Right lobe of liver (tissue), 6 donors: ENCODE results near the gene GDF9. TPM values are rescaled to one million over a fixed set of nuclear protein-coding genes. Genes with fewer than 3 reads are reported as not detected.
A peak's percentile ranks its signal among the peaks of the same experiment; 100 is the strongest.

ENCODE experiments used
- ATAC-seq, 4 donors: fragments of 200-7000 bp; cut with Tn5 transposase; one replicate each; pipeline ENCODE4 v1.9.1; 2020; ENCODE audit warnings: mild to moderate bottlenecking in 4 of 4, moderate library complexity in 4 of 4
- DNase-seq, 3 donors: peaks; one replicate each; pipeline ENCODE4 v3.0.0-alpha.2; 2020
- H3K27ac ChIP-seq, 3 donors: fragments of 200-600 bp; one replicate each; pipeline ENCODE4 v1.8.0; 2022
- H3K27me3 ChIP-seq, 2 donors: fragments of 200-600 bp; one replicate each; pipeline ENCODE4 v1.8.0; 2022
- H3K36me3 ChIP-seq, 4 donors: fragments of 200-600 bp; sonication (generic) in 1 of 4; one replicate each; pipeline versions ENCODE4 v1.5.1 to v1.8.0; 2017 to 2022; ENCODE audit warnings: control low read depth in 1 of 4
- H3K4me1 ChIP-seq, 4 donors: fragments of 200-600 bp; sonication (generic) in 1 of 4; one replicate each; pipeline versions ENCODE4 v1.5.1 to v1.8.0; 2017 to 2022; ENCODE audit warnings: control low read depth in 1 of 4
- H3K4me3 ChIP-seq, 3 donors: fragments of 200-600 bp; one replicate each; pipeline ENCODE4 v1.8.0; 2022
- H3K9me3 ChIP-seq, 4 donors: fragments of 200-600 bp; sonication (generic) in 1 of 4; one replicate each; pipeline versions ENCODE4 v1.5.1 to v1.8.0; 2017 to 2022; ENCODE audit warnings: control low read depth in 1 of 4
- CTCF ChIP-seq, 4 donors: fragments of 200-600 bp in 3 of 4; fragments of 450-650 bp in 1 of 4; IDR thresholded peaks; one replicate each; pipeline versions ENCODE4 v1.5.1 to v1.8.0; 2016 to 2022; ENCODE audit warnings: antibody characterized with exemption in 4 of 4, mild to moderate bottlenecking in 2 of 4
- POLR2A ChIP-seq: fragments of 450-650 bp; IDR thresholded peaks from one replicate; pipeline ENCODE4 v1.6.1; 2017; ENCODE audit warnings: antibody characterized with exemption, mild to moderate bottlenecking
- WGBS: methylation state at CpG from one replicate; pipeline ENCODE4 v1.1.6; 2018; ENCODE audit warnings: low coverage, low lambda C conversion rate; ENCODE audit not compliant: insufficient coverage; ENCODE audit errors: missing lambda C conversion rate; 5-methylcytosine and 5-hydroxymethylcytosine counted together
- intact Hi-C, 2 donors: fragments of 100-400 bp; cut with DNase I; formaldehyde crosslinking; loops; one replicate each; pipeline versions ENCODE4 v1.11.2 to v1.14.1; 2022
- total RNA-seq, 6 experiments: library from RNA; depleted of rRNA in 2 of 6; stranded (reverse); fragments of >200 nt in 2 of 6; fragmentation: NEBNext Ultra II Directional in 3 of 6; extraction: Animal tissue kit (Norgen Biotek cat#: 25700) in 3 of 6; gene quantifications; one replicate each; pipeline versions ENCODE4 v1.1.0 to v1.2.4, GENCODE V29; 2016 to 2023
- donor health status: DM: no; HTN: yes; CAD: no.
- donor health status: DM: no; HTN: no; CAD: no.
- donor health status: DM: no; HTN: no; CAD: no.
- donor health status: DM: no; HTN: yes; CAD: no.
- donor health status: DM: no; HTN: yes; CAD: no.

GDF9 gene
- total RNA-seq, 6 experiments from 2014 or later: 0.20 to 0.71 (median 0.48) TPM

- Histone ChIP-seq H3K4me1 (peaks cover 0 to 55% (median 21%) of the 10 kb centered on the region in 4 donors), H3K9me3 (no peaks in the 10 kb centered on the region), H3K27ac (peak overlapping the region; percentile 94 to 98 (median 95)), H3K36me3 (no peaks in the 10 kb centered on the region), H3K4me3 (no peak overlapping the region), H3K27me3 (no peaks in the 10 kb centered on the region)
- 40% methylated on average over 1 of the region's 1 CpG for whole genome bisulfite sequencing
- no peak for TF ChIP-seq CTCF (IDR thresholded peaks at IDR 0.05)
- ATAC-seq (no peak), DNase-seq (no peak)
- intact Hi-C loops: no loop called here
Observed at GRCh38 chr5:132840896-132841295, 25.4 kb downstream of the GDF9 start.

GRCh38 chr5:132840313-132840712 lies 26.0 kb downstream of the GDF9 start:
- Histone ChIP-seq H3K4me3 (no peak overlapping the region), H3K9me3 (no peaks in the 10 kb centered on the region), H3K4me1 (peaks cover 0 to 55% (median 21%) of the 10 kb centered on the region in 4 donors), H3K36me3 (no peaks in the 10 kb centered on the region), H3K27me3 (no peaks in the 10 kb centered on the region), H3K27ac (peak overlapping the region; percentile 94 to 98 (median 95))
- TF ChIP-seq CTCF (IDR thresholded peaks at IDR 0.05) (no peak), POLR2A (peak; percentile 5)
- ATAC-seq (no peak), DNase-seq (no peak)
- WGBS: 21% methylated on average over 3 of the region's 3 CpGs
- intact Hi-C loops: no loop called here

DNA sequence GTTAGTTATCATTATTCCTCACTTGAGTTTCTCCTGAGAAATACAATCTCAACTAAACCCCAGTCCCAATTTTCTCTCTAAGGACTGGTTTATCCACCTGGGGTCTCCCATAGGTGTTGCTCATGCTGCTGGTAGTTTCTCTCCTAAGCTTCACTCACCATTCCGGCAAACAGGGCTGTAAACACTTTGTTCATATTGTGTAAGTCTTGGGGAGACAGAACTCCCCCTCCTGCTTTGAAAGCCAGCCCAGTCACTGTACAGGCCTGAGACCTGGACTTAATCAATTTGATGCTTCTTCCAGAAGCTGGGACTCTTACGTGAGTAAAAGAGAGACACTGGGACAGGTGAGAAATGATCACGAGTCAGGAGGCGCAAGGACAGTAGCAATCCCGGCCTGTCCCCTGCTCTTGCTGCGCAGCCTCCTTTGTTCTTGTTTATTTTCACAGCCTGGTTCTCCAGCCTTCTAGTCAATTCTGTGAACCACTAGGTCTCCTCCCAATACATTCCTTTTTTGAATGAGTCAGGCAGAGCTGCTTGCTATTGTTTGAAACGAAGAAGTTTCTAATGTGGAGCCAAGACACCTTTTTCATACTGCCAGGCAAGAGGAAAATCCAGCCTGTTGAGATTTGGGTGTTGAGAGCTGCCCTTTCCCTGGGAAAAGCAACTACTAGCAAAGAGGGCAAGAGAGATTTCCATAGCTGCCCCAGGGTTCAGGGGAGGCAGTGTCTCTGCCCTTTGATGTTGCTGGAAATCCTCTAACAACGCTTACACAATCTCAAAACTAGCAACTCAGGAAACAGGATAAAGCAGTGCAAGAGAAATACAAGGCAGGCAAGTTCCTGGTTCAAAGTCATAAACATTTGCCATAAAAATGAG lies 26.6 kb downstream of the GDF9 start:
- ATAC-seq (peak; percentile 54 to 69 (median 57)), DNase-seq (peak in 1 of 3 donors; percentile 76)
- TF ChIP-seq CTCF (IDR thresholded peaks at IDR 0.05): no peak
- TF ChIP-seq POLR2A: peak; percentile 85
- whole genome bisulfite sequencing: 28% methylated on average over 8 of the region's 8 CpGs
- Histone ChIP-seq H3K27ac (peak overlapping the region; percentile 94 to 98 (median 95)), H3K9me3 (no peaks in the 10 kb centered on the region), H3K27me3 (no peaks in the 10 kb centered on the region), H3K36me3 (no peaks in the 10 kb centered on the region), H3K4me3 (no peak overlapping the region), H3K4me1 (peaks cover 0 to 55% (median 21%) of the 10 kb centered on the region in 4 donors)
- intact Hi-C loops: loop anchor here in 1 of 2 donors (5.0 kb wide), 1 partner anchor 33 kb away; the partner anchor contains the start of gene LEAP2

GRCh38 chr5:132838516-132839282 lies 27.6 kb downstream of the GDF9 start:
- Histone ChIP-seq H3K9me3 (no peaks in the 10 kb centered on the region), H3K27me3 (no peaks in the 10 kb centered on the region), H3K4me1 (peaks cover 0 to 55% (median 21%) of the 10 kb centered on the region in 4 donors), H3K4me3 (no peak overlapping the region), H3K27ac (peak overlapping the region; percentile 94 to 98 (median 95)), H3K36me3 (no peaks in the 10 kb centered on the region)
- intact Hi-C loops: loop anchor here in 1 of 2 donors (5.0 kb wide), 1 partner anchor 34 kb away; the partner anchor contains the start of gene LEAP2
- peak; percentile 53 to 72 (median 62) for ATAC-seq
- peak; percentile 39 to 77 (median 64) for DNase-seq
- TF ChIP-seq CTCF (IDR thresholded peaks at IDR 0.05) (no peak), POLR2A (no peak)
- WGBS: 30% methylated on average over 3 of the region's 3 CpGs
